ENCODE measurements around the gene PSME3.

PSME3 gene

DNA sequence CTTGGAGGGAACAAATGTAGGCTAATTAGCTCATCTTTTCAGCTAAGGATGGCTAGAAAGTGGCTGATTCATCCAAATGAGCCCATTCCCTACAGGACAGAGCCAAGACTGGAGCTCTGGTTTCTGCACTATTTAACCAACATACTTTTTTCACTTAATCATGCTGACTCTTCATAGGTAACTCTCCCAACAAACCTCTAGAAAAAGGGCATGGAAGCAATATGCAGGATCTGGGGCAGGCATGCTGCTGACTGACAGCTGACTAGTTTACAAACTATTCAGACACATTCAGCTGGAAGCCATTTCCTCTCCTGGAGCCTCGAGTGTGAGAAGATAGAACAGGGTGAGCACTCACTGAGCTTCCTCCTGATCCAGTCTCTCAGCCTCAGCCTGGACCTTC is 15.3 kb upstream of the PSME3 start:
- DNase-seq (ENCODE audit: low read depth, low spot score): peak; percentile 46

DNA sequence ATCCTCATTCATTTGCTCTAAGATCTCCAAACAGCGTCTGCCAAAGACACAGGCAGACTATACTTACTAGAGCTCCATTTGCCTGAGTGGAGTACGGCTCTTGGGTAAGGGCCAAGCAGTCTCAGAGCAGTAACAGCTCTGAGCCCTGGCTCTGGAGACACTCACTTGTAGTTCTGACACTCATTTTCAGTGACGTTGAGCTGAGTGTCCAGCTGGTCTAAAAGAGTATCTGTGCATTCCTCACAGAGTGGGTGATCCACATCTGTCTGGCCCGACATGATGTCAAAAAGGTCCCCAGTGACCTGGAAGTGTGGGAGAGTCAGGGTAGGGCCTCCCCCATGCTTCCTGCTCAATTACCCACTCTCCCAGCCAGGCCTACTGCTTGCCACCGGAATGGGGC is 14.8 kb upstream of the PSME3 start:
- no peak for DNase-seq (ENCODE audit: low read depth, low spot score)

DNA sequence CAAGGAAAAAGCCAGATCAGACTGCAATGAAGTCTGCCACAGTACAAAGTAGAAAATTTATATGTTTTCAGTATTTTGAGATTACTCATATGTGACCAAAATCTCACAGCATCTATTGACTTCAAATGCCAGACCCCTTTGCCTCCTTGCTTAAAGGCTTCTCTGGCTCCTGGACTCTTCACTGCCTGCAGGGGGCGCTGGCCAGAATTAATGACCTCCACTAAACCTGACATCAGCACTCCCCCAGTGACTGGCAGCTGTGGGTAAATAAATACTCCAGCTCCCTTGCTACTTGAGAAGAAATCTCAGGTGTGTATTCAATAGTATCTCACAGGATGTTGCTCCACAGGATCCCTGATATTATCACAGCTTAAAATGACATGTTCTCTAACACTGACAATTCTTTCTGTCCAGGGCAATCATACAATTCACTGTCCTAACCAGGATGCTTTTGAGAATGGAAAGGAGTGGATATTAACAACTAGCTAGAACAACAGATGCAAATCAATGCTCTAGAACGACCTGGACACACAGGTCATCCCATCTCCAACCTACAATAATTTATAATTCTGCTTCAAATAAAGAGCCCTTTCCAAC is 13.2 kb upstream of the PSME3 start:
- peak; percentile 71 for DNase-seq (ENCODE audit: low read depth, low spot score)

DNA sequence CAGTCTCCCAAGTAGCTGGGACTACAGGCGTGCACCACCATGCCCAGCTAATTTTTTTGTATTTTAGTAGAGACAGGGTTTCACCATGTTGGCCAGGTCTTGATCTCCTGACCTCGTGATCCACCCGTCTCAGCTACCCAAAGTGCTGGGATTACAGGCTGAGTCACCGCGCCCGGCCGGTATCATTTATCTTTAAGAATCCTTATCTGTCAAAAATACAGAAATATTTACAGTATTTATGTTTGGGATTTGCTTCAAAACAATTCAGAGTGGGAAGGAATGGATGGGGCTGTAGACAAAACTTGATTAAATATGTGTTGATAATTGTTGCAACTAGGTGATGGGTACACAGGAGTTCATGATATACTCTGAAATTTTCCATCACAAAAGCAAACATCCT is 12.0 kb upstream of the PSME3 start:
- no peak for DNase-seq (ENCODE audit: low read depth, low spot score)

DNA sequence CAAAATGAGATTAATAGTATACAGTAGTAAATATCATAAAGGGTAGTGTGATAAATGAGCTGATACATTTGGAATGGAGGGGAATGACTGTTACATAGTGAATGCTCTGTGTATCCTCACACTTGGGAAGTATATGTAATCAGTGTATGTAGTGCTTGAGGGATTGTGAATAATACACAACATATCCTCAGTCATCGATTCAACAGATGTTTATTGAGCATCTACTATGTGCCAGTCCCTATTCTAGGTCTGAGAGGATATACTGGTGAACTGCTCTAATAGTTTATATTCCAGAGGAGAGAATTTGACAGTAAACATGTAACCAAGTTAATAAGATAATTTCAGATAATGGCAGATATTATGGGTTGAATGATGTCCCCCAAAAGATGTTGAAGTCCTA is 5.7 kb upstream of the PSME3 start:
- DNase-seq (ENCODE audit: low read depth, low spot score): no peak

DNA sequence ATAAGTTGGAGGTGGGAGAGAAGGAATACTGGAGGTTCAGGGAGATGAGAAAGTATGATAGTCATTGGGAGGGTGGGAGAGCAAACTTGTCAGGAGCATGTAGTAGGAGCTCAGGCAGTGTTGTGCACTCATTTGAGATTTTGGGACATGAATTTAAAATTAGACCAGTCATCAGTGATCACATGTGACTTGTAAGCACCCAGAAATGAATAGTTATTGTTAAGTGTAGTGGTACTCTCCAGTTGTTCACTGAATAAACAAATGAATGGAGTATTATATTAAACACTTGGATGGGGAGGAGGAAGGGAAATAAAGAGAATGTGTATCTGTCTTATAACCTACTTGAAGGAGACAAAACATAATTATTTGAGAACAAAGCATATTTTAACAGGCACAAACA is 2.2 kb upstream of the PSME3 start:
- no peak for DNase-seq (ENCODE audit: low read depth, low spot score)

DNA sequence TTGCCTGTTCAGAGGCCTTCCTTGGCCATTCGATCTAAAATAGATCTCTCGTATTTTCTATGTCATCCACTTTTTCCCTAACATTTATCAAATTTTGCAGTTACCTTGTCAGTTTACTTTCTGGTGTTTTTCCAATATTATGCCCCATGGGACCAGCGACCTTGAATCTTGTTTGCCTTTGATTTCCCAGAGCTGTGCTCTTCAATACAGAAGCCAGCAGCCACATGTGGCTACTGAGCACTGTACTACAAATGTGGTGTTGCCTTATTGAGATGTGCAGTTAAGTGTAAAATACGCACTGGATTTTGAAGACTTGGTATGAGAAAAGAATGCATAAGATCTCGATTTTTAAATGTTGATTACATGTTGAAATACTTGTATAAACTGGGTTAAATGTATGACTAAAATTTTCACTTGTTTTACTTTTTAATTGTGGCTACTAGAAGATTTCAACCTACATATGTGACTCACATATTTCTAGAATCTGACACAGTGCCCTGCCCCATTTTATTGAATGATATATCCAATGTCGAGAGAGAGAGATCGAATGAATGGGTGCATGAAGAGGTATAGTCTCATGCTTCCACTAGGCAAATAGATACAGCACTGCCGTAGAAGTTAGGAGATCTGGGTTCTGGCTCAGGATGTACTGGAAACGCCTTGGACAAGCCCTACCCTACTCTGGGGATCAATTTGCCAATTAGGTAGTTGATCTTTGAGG is 824 bp upstream of the PSME3 start:
- DNase-seq (ENCODE audit: low read depth, low spot score): no peak

DNA sequence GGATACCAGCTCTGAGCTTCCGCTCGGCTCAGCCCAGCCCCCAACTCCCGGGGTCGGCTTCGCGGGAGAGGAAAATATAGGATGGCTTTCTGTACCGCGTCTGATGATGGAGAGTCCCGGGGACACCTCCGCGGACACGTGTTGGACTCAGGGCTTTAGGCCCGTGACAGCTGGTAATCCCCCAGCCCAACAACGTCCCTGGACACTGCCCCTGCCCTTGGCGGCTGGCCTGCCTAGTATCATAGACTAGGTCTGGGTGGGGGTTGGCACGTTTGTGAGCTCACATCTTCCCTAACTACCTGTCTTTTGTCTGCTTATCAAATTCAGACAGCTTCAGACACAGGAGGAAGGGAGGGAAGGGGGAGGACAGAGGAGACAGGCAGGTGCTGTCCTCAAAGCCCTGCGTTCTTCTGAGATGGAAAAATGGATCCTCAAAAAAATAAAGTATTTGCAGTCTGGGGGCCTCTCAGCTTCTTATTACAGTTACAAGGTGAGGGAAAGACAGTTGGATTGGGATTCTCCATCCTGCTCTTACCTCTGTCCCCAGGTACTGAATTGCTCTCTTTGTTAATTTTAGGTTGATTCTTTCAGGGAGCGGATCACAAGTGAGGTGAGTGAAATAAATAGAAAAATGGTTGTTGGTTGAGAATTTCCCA is 698 bp downstream of the PSME3 start:
- DNase-seq (ENCODE audit: low read depth, low spot score): no peak

DNA sequence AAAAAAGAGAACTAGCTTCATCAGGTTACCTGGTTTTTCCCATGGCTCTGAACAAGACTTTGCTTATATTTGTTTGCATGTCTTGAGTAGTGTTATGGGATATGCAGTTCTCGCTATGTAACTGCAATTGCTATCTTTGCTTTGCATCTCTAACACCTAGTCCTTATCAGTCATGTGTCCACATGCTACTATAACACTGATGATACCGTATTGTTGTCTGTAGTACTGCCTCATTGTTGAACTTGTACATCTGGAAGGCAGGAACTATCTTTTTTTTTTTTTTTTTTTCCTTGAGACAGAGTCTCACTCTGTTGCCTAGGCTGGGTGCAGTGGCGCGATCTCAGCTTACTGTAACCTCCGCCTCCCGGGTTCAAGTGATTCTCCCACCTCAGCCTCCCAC is 2.5 kb downstream of the PSME3 start:
- no peak for DNase-seq (ENCODE audit: low read depth, low spot score)

DNA sequence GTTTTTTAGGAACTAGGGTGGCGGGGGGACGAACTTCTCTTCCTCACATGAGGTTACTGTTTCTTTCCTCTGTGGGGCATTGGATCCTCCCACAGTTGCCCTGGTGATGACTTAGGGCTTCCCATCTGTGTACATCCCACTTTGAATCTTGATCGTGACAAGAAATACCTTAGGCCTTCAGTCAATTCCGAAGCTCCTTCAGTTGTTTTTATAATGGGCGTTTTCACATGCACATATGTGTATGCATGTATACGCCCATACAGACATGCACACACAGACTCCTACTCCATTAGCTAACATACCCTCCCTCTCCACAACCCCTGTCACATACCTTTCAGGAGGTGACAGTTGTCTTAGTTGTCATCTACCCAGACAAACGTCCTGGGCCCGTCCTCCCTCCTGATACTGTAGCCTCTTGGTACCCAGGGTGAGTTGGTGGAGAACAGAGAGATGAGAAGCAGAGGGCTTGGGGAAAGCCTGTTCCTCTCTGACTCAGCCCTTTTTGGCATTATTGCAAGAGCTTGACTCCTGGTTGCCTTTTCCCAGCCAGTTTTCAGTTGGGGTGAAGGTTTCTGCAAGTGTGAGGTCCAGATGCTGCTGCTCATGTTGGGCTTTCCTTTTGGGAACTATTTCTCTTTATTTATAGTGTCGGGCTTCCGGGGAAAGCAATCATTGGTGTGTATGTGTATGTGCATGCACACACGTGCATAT is 8.9 kb downstream of the PSME3 start:
- DNase-seq (ENCODE audit: low read depth, low spot score): no peak

DNA sequence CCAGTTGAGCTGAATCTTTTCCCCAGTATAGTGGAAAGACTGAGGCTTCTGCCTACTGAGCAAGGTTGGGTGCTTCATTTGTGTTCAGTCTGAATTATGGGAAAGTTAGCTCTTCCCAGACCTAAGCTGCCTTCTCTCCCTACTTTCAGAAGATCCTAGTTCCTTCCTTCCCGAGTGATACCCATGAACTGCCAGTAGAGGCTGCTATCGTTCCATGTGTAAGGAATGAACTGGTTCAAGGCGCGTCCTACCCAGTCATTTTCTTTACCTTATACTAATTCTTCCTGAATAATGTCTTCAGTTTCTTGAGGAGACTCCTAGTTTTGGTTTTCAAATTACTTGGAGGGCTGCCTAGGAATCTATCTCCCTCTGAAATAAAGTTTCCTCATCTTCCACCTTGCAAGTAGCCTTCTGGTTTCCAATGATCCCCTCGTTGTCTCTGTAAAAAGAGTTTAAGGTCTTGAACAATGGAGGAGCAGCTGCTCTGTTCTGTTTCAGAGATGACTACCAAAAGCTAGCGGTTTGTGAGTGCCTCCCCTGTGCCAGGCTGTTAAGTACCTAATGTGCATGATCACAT is 10.2 kb downstream of the PSME3 start:
- peak; percentile 73 for DNase-seq (ENCODE audit: low read depth, low spot score)

DNA sequence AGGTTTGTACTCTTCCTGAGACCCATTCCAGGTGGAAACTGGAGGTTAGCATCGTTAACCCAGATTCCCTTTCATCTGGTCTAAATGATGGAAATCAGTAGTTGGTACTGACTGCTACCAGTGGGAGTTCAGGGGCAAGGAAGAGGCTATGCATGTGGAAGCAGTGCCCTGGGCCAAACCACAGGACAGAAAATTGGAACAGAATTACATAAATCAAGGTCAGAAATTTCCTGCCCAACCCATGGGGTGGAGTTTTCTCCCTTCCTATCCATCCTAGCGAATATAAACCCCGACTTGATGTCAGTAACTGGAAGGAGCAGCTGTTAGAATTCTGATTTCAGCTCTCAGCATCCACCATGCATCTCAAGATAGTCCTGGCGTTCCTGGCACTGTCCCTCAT is 11.1 kb downstream of the PSME3 start, which contains the start of gene AOC2:
Gene AOC2 (plus strand): TSS at position 310 of the 400 bp plus-strand sequence. CDS start 47 bp downstream, at position 357.
- DNase-seq (ENCODE audit: low read depth, low spot score): no peak

DNA sequence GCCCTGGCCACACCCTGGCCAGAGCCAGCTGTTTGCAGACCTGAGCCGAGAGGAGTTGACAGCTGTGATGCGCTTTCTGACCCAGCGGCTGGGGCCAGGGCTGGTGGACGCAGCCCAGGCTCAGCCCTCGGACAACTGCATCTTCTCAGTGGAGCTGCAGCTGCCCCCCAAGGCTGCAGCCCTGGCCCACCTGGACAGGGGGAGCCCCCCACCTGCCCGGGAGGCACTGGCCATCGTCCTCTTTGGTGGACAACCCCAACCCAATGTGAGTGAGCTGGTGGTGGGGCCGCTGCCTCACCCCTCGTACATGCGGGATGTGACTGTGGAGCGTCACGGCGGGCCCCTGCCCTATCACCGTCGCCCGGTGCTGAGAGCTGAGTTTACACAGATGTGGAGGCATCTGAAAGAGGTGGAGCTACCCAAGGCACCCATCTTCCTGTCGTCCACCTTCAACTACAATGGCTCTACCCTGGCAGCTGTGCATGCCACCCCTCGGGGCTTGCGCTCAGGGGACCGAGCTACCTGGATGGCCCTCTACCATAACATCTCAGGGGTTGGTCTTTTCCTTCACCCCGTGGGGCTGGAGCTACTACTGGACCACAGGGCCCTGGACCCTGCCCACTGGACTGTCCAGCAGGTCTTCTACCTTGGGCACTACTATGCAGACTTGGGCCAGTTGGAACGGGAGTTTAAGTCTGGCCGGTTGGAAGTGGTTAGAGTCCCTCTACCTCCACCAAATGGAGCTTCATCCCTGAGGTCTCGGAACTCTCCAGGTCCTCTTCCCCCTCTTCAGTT is 11.8 kb downstream of the PSME3 start:
- no peak for DNase-seq (ENCODE audit: low read depth, low spot score)

DNA sequence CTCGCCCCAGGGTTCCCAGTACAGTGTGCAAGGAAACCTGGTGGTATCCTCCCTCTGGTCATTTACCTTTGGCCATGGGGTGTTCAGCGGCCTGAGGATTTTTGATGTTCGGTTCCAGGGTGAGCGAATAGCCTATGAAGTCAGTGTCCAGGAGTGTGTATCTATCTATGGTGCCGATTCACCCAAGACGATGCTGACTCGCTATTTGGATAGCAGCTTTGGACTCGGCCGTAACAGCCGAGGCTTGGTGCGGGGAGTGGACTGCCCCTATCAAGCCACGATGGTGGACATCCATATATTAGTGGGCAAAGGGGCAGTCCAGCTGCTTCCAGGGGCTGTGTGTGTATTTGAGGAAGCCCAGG is 12.3 kb downstream of the PSME3 start:
- no peak for DNase-seq (ENCODE audit: low read depth, low spot score)

DNA sequence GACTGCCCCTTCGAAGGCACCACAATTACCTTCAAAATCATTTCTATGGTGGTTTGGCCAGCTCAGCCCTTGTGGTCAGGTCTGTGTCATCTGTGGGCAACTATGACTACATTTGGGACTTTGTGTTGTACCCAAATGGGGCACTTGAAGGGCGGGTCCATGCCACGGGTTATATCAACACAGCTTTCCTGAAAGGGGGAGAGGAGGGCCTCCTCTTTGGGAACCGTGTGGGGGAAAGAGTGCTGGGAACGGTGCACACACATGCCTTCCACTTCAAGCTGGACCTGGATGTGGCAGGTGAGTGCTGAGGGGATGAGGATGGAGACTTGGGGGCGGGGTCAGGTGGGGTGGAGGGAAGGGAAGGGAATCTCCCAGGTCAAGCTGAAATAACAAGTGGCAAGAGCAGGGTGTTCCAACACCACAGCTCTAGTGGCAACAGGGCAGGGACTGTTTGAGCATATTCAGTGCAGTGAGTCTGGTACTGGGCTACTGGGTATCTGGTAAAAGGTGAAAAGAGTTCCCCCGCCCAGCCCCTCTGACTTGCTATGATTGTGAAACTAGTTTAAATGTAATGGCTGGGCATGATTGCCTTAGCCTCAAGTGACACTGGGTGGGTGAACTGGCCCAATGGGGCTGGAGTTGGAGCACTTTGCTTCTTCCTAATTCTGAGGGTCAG is 12.9 kb downstream of the PSME3 start:
- DNase-seq (ENCODE audit: low read depth, low spot score): peak; percentile 26

DNA sequence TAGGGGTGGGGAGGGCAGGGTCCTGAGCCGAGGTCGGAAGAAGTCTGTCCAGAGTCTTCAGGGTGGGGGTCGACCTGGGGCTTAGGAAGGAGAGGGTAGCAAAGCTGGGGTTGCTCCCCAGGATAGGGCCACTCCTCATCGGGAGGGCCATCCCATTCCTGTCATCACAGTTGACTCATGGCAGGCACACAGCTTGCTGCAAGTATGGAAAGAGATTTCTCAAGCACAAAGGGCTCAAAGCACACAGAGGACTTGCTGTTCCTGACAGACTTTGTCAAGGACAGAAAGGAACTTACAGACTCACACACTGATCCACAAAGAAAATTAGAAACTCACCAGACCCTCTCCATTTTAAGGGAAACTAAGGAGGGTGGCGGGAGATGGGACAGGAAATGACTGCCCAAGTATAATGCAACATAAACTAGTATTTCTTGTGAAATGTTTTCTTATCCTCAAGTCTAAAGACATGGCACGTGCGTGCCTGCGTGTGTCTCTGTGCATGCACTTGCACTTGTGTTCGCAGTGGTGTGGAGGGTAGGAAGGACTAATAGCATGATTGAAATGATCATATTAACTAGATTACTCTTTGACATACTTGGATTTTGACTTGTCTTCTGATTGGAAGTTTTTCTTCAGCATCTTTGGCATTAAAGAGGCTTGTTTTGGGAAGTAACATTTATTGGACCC is 13.5 kb downstream of the PSME3 start:
- no peak for DNase-seq (ENCODE audit: low read depth, low spot score)

DNA sequence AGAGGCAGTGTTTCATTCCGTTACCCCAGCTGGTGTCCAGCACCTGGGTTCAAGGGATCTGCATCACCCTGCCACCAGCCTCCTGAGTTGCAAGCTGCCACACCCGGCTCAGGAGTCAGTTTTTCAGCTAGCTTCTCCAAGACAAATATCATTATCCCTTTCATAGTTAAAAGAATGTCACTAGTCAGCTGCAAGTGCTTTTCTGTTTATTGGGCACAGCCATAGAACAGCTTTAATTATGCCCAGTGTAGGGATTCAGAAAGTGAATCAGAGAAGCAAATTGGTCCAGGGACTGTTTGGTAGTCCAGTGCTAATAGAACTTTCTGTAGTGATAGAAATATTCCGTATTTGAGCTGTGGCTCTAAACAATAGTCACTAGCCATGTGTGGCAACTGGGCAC is 14.9 kb downstream of the PSME3 start:
- DNase-seq (ENCODE audit: low read depth, low spot score): no peak

DNA sequence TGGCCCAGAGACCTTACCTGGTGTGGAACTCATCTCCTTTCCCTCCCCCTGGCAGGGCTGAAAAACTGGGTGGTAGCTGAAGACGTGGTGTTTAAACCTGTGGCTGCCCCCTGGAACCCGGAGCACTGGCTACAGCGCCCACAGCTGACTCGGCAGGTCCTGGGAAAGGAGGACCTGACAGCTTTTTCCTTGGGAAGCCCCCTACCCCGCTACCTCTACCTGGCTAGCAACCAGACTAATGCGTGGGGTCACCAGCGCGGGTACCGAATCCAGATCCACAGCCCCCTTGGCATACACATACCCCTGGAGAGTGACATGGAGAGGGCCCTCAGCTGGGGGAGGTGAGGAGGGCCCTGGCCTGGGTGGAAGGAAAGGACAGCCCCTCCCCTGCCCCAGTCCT is 15.8 kb downstream of the PSME3 start:
- no peak for DNase-seq (ENCODE audit: low read depth, low spot score)

DNA sequence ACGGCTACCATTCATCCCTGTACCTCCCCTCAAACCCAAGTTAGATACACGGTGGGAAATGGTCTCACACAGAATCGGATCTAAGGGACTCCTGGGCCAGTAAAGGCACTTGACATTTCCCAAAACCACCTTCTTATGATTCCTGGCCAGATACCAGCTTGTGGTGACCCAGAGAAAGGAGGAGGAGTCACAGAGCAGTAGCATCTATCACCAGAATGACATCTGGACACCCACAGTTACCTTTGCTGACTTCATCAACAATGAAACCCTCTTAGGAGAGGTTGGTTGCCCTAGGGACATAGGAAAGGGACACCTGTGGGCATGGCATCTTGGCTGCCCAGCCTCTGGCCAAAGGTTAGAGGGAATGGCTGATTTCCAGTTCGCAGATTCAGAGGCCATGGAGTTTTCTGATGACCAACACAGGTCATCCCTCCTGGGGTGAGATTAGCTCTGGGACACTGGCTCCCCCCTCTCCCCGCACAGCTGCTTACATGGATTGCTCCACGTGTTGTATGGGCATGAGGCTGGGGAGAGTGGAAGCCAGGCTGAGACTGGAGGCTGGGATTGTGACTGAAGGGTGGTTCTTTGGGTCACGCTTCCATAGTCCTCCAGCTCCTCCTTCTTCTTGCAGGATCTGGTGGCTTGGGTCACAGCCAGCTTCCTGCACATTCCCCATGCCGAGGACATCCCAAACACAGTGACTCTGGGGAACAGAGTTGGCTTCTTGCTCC is 16.4 kb downstream of the PSME3 start:
- no peak for DNase-seq (ENCODE audit: low read depth, low spot score)

DNA sequence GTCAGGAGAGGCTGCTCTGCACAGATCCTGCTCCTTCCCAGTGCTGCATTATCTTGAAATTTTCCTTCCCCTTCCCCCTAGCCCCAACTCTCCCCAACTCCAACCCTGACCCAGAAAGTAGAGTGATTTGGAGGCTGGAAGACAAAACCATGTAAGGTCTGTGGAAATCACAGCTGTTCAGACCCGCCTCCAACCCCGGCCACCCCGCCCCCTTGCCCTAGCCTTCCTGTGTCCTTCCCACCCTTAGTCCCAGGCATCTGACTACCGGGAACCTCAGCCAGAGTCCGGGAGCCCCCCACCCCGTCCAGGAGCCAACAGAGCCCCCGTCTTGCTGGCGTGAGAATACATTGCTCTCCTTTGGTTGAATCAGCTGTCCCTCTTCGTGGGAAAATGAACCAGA is 17.8 kb downstream of the PSME3 start, which contains the start of gene AOC3:
Gene AOC3 (plus strand): TSS at position 246 of the 400 bp plus-strand sequence. CDS start 145 bp downstream, at position 391.
- no peak for DNase-seq (ENCODE audit: low read depth, low spot score)

All from astrocyte of the hippocampus (primary cell).